HS-27A (cell line): ENCODE data around the gene TMEM218.
"Not testable (repeated sequence)": the region's sequence is repeated elsewhere in the genome, so short reads cannot be mapped to it uniquely, and the experiment has no call there.

Experiments used
- DNase-seq: peaks from one replicate; pipeline ENCODE4 v3.0.0-alpha.2; 2012; ENCODE audit warnings: low read depth, missing footprints

The TMEM218 gene

DNA sequence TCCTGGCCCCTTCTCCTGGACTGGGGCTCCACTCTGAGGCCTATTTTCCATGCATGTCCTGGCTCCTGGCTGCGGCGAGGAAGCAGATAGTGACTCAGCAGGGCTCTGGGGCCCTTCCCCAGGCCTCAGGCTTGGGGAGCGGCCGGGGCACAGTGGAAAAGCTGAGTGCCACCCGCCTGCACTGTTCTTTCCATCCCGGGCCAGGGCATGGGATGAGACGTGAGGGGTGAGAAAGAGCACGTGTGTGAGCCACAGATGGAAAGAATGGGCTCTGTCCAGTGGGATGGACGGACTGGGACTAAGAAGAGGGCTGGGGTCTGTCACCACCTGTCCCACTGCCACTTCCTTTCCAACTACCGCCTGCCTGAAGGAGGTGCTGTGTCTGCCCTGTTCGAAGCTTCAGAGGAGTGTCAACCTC lies 35.5 kb downstream of the TMEM218 start:
- DNase-seq = no peak

GRCh38 chr11:125075242-125075625 lies 36.2 kb downstream of the TMEM218 start:
- DNase-seq = no peak

GRCh38 chr11:125074511-125075241 lies 36.8 kb downstream of the TMEM218 start:
- DNase-seq = no peak

DNA sequence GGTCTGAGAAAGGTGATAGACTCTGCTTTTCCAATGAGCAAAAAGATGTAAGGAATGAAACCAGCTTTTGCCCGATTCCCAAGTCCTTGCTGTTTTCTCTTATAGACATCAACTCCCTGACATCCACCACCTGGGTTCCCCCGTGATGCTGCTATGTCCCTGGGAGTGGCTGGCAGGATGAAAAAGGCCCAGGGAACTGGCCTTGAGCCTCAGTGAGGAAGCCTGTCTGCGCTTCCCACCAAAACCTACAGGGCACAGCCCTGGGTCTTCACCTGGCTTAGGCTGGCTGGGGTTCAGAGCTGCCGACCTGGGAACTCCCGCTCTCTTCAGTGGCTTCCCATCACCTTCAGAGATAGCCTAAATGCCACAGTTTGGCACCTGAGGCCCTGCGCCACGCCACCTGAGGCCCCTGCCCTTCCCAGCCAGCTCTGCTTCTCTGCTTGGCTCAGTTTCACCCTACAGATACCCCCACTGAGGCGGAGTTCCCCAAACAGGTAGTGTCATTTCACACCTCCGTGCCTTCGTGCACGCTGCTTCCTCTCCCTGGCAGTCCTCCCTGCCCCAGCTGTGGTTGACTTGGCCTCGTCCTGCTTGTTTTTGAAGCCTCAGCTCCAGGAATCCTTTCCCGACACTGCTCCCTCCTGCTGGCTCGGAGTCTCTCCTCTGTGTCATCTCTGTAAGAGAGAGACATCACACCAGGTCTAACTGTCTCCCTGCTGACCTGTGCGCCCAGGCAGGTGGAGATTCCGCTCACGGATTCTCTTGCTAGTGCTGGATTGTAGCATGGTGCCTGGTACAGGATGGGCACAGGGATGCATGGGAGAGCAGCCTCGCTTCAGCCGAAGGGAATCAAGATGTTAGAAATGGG lies 37.6 kb downstream of the TMEM218 start:
- no peak for DNase-seq

GRCh38 chr11:125072961-125073590 lies 38.4 kb downstream of the TMEM218 start:
- DNase-seq = no peak

DNA sequence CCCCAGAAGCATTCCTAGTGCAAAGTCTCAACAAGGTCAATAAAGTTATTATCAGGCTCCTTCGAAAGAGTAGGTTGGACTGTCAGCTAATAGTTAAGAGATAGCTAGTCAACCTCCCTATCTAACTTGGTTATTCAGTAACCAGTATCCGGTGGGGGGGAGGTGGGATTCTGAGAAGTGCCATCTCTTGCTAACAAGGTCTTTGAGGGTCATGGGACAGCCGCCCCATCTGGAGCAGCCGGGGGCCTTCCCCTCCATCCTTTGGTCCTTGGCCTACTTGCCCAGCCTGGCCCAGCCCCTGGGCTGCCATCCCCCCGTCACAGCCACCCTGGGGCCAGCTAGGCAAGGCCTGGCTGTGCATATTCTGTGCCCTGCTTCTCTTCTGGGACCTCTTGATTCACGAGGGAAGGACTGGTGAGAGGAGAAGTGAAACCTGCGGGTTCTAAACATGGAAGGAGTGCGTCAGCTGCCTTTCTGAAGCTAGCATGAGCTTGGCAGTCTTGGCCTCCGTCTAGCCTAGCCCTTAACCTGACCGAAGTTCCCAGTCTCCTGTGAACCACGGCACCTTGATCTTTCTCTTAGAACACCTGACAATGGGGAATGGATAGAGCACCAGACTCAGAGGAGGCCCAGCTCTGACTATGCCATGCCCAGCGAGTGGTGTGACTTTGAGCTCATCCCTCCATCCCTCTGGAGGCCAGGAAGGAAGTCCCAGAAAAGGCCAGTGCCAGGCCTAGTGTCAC lies 39.0 kb downstream of the TMEM218 start:
- DNase-seq = no peak

- no peak for DNase-seq
Measured at GRCh38 chr11:125071846-125072217, 39.6 kb downstream of the TMEM218 start.

DNA sequence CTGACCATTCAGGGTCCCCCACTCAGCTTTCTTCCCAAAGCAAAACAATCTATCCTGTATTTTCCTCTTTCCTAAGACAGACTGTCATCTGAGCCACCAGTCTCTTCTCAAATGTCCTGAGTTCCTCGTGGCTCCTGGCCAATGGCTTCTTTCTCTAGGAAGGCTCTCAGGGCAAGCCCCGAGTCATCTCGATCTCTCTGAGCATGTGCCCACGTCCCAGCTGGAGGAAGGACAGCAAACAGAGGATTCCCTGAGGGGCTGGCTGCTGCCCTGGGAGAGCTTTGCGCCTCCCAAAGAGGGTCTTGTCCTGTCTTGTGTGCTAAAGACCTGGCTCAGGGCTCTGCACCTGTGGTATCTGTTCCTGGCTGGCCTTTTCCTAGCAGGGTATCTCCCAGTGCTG lies 40.0 kb downstream of the TMEM218 start:
- no peak for DNase-seq

DNA sequence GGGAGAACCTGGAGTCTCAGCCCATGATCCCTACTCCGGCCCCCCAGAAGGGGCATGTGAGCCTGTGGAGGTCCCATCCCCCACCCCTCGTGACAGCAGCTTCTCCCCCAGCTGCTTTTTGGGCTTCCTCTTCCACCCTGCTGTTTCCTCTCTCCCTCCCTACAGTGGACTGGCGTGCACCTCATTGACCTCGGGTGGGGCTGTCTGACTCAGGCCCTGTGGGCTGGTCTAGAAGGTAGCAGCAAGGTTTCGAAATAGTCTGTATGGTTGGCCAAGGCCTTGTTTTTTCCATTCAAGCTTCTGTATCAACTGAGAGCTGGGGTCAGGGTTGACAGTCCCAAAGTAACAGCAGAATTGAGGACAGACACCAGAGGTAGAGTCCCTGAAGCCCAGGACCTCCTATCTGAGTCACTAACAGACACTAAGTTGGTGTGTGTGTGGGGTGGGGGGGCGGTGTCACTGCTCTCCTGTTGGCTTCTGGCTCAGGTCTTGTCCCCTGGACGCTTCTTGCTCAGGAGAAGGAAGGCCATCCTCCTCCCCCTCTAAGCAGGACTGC lies 40.6 kb downstream of the TMEM218 start:
- DNase-seq = no peak

- no peak for DNase-seq
Measured at GRCh38 chr11:125069796-125070195, 41.6 kb downstream of the TMEM218 start.

DNA sequence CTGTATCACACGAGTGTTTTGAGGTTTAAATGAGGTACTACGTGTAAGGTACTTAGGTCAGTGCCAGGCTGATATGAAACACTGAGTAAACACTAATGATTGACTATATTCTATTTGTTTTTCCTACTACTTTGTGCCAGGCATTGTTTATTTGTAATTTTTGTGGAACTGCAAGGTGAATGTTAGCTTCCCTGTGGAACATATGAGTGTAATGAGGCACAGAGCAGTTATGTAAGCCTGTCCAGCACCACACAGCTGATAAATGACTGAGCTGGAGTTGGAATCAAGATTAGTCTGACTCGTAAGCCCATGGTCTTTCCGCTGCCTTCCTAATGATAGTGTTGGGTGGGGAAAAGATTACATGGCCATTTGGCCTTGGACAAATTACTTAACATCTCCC lies 42.4 kb downstream of the TMEM218 start:
- DNase-seq = no peak

- DNase-seq = no peak
Measured at GRCh38 chr11:125068368-125068767, 43.1 kb downstream of the TMEM218 start.

DNA sequence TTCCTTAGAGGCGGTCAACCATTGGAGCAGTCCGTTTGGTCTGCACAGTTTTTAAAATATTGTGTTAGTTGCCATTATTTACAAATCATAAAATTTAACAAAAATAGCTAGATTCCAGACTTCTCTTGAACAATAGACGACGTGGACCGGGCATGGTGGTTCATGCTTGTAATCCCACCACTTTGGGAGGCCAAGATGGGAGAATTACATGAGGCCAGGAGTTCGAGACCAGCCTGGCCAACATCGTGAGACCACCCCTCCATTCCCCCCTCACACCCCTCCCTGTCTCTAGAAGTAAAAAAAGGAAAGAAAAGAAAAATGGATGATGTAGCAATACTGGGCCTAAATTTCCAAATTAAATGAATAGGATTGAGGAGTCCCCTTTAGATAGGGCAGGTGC lies 47.4 kb downstream of the TMEM218 start:
- DNase-seq = no peak

- no peak for DNase-seq
Measured at GRCh38 chr11:125063429-125064043, 47.9 kb downstream of the TMEM218 start.

GRCh38 chr11:125062931-125063428 lies 48.4 kb downstream of the TMEM218 start, which contains the start of gene SLC37A2:
SLC37A2 (plus strand) TSS chr11:125063305; CDS start chr11:125063368, 63 bp downstream.
- no peak for DNase-seq

DNA sequence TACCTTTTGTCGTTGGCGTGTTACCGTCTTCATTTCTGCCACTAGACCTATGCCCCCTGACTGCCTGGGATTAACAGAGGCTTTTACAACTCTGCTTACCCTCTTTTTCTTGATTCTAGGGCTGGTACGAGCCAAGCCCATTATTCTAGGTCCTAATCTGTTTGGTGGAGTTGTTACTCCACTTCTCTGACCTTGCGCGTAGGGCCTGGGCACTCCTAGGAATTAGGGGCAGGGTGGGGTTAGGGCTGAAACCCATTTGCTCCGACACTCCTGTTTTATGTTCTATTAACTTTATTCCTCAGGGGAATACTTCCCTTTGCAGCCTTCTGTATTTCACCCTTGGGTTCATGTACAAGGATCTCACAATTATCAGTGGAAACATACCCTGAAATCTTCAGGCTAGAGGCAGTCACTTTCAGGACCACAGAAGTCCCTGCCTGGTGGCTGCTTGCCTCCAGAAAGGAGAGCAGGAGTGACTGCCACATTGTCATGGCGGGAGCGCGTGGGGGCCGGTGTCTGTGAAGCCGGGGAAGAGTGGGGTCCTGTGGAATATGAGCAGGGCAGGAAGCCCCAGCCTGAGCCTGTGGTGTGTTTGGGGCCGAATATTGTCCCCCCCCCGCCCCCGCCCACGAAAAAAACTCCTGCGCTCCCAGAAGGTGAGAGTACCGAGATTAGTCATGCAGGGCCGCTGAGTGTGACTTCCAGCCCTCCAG lies 49.1 kb downstream of the TMEM218 start:
- no peak for DNase-seq

- DNase-seq = no peak
Measured at GRCh38 chr11:125061281-125061680, 50.1 kb downstream of the TMEM218 start.

- no peak for DNase-seq
Measured at GRCh38 chr11:125057693-125058016, 53.8 kb downstream of the TMEM218 start.

- DNase-seq = no peak
Measured at GRCh38 chr11:125056931-125057692, 54.3 kb downstream of the TMEM218 start.

DNA sequence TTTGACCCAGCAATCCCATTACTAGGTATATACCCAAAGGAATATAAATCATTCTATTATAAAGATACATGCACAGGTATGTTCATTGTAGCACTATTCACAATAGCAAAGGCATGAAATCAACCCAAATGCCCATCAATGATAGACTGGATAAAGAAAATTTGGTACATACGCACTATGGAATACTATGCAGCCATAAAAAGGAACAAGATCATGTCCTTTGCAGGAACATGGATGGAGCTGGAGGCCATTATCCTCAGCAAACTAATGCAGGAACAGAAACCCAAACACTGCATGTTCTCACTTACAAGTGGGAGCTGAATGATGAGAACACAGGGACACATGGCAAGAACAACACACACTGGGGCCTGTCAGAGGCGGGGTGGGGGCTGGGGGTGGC lies 55.3 kb downstream of the TMEM218 start:
- DNase-seq = not testable (repeated sequence)
